Body of pancreas (tissue), 4 donors: ENCODE results near the gene MERTK.

Experiments
- POLR2A ChIP-seq, 3 donors: fragments of 450-650 bp; IDR thresholded peaks; one replicate each; pipeline ENCODE4 v1.6.1; 2016; ENCODE audit warnings: antibody characterized with exemption in 3 of 3, mild to moderate bottlenecking in 2 of 3
- TF ChIP-seq, protein P1 (sequence below), 7 experiments: fragments of 450-650 bp in 4 of 7; fragments of 200-600 bp in 3 of 7; sonication (generic) in 3 of 7; IDR thresholded peaks; one replicate each; pipeline ENCODE4 v1.5.1; 2016 to 2019; ENCODE audit warnings: antibody characterized with exemption in 7 of 7

DNA sequence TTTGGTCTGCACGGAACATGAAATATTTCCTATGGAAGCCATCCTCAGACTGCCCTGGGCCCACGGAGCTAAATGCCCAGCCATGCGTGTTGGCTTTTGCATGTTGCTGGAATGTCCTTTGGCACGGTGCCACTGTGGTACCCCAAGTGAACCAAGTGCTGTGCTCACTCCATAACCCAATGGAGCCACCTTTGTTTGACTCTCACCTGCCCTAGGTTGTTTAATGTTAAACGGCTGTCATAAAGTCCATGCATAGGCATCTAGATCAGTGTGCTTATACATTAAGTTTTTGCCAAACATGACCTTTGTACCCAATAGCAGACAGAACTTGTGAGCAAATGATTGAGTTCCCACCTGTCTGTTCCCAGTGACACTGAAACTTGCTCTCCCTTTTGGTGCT, 96.7 kb downstream of the MERTK start:
- TF ChIP-seq, protein P1, sequence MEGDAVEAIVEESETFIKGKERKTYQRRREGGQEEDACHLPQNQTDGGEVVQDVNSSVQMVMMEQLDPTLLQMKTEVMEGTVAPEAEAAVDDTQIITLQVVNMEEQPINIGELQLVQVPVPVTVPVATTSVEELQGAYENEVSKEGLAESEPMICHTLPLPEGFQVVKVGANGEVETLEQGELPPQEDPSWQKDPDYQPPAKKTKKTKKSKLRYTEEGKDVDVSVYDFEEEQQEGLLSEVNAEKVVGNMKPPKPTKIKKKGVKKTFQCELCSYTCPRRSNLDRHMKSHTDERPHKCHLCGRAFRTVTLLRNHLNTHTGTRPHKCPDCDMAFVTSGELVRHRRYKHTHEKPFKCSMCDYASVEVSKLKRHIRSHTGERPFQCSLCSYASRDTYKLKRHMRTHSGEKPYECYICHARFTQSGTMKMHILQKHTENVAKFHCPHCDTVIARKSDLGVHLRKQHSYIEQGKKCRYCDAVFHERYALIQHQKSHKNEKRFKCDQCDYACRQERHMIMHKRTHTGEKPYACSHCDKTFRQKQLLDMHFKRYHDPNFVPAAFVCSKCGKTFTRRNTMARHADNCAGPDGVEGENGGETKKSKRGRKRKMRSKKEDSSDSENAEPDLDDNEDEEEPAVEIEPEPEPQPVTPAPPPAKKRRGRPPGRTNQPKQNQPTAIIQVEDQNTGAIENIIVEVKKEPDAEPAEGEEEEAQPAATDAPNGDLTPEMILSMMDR (IDR thresholded peaks at IDR 0.05): no peak
- no peak for TF ChIP-seq POLR2A (IDR thresholded peaks at IDR 0.05)
